GM12801 (cell line): ENCODE results near the gene FLNA.

ENCODE experiments used
- TF ChIP-seq, protein P1 (sequence below): IDR thresholded peaks from one replicate; pipeline ENCODE4 v1.5.1; 2011; ENCODE audit warnings: control low read depth; ENCODE audit not compliant: insufficient read length; ENCODE audit errors: extremely low read depth

Gene FLNA

DNA sequence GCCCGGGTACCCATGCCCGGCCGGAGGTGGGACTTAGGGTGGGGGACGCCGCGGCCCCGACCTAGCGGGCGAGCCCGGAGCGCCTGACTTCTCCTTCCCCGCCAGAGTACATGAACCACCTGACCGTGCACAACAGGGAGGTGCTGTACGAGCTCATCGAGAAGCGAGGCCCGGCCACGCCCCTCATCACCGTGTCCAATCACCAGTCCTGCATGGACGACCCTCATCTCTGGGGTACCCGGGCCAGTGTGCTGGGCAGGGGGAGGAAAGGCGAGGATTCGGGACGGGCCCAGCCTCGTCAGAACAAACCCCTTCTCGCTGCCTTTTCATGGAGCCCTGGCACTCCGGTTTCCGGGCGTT is 37.5 kb upstream of the FLNA start:
- TF ChIP-seq, protein P1, sequence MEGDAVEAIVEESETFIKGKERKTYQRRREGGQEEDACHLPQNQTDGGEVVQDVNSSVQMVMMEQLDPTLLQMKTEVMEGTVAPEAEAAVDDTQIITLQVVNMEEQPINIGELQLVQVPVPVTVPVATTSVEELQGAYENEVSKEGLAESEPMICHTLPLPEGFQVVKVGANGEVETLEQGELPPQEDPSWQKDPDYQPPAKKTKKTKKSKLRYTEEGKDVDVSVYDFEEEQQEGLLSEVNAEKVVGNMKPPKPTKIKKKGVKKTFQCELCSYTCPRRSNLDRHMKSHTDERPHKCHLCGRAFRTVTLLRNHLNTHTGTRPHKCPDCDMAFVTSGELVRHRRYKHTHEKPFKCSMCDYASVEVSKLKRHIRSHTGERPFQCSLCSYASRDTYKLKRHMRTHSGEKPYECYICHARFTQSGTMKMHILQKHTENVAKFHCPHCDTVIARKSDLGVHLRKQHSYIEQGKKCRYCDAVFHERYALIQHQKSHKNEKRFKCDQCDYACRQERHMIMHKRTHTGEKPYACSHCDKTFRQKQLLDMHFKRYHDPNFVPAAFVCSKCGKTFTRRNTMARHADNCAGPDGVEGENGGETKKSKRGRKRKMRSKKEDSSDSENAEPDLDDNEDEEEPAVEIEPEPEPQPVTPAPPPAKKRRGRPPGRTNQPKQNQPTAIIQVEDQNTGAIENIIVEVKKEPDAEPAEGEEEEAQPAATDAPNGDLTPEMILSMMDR: no peak

DNA sequence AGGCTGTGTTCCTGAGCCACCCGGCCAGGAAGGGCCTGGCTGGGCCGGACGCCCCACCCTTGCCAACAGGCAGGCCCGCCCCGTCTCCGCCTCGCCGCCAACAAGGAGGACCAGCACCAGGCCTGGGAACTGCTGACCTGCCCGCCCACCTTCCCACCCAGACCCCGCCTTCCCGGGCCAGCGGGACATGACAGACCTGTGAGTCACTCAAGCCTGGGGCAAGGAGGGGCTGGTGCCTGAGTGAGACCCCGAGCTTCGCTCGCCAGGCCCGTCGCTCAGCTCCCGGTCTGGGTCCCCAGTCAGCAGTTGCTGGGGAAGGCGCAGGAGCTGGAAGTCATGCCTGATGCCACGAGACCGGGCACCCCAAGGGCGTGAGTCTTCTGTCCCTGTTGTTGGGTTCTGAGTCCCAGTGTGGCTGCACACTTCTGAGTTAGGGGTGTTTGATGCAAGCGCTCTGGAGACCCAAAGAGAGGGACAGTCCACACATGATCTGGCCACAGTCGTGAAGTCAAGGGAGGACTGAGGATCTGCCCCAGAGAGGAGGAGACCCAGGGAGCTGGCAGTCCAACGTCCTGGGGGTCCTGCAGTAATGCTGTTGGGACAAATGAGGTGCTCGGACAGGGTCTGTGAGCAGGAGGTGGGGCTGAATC is 34.9 kb upstream of the FLNA start, which contains the start of gene DNASE1L1:
DNASE1L1 (minus strand) TSS at position 33 of the 650 bp plus-strand sequence. CDS start 3,686 bp downstream, outside the sequence.
- TF ChIP-seq, protein P1: no peak

DNA sequence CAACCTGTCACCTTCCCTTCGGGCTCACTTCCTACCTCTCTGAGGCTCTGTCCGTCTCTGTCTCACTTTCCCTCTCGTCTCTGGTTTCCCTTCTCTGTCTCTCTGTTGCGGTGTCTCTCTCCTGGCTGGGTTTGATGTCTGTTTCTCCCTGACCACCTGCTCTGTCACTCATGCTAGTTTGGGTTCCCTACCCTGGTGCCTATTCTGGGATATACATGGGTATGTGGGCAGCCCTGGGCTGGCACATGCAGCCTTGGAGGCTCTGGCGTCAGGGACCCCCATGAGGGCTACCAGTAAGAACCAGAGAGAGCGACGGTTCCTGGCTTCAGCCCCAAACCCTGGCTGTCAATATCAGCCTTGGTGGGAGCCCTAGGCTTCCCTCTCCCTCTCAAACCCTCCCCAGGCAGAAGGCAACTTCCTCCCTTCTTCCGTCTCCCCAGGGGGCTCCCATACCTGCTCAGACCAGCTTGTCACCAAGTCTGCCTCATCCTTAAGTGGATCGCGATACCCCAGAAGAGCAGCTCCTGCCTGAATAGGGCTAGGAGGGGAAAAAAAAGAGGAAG is 34.3 kb upstream of the FLNA start:
- TF ChIP-seq, protein P1: no peak

DNA sequence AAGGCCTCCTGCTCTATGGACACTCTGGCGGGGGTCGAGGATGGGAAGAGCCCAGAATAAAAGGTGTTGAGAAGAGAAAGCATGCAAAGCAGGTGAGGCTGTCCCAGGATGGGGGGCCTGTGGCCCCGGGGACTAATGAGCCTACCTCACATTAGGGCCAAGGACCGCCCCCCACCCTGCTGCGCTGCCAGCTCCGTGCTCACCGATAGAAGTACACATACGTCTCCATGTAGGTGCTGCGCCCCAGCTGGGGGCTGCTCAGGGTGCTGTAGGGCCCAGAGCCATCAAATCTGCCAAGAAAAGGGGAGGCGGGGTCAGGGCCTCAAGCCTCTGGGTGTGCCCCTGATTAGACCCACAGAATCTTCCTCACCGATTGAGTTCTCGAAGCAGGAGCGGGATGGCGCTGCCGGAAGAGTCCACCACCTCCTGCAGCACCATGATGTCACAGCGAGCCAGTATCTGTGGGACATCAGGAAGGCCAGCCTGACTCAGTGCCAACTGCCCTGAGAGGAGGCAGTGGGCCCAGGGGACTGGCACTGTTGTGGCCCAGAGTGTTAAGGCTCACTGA is 30.3 kb upstream of the FLNA start:
- TF ChIP-seq, protein P1: no peak

DNA sequence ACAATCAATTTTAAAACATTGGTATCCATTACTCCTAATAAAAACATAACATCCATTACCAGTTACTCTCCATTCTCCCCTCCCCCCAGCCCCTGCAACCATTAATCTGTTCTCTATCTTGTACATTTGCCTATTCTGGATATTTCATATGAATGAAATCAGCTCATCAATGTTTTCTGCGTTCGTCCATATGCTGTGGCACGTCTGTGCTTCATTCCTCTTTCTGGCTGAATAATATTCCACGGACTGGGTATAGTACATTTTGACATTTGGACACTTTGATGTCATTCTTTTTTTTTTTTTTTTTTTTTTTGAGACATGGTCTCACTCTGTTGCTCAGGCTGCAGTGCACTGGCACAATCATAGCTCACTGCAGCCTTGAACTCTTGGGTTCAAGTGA is 29.4 kb upstream of the FLNA start:
- TF ChIP-seq, protein P1: no peak

DNA sequence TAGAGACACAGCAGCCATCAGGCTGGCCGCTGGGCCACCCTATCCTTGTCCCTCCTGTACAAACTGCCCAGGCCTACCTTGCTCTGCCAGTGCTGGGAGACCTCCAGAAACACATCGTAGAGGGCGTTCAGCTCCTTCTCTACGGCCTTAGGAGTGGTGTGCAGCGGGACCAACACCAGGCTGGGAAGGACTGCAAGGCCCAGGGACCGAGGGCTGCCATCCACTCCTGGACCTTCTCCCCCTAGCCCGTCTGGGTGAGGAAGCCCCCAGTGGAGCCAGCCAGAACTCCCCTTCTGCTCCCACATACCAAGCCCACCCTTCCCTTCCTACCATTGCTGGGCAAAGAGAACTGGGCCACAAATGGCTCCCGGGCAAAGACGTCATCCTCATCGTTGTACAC is 28.8 kb upstream of the FLNA start:
- TF ChIP-seq, protein P1: no peak

DNA sequence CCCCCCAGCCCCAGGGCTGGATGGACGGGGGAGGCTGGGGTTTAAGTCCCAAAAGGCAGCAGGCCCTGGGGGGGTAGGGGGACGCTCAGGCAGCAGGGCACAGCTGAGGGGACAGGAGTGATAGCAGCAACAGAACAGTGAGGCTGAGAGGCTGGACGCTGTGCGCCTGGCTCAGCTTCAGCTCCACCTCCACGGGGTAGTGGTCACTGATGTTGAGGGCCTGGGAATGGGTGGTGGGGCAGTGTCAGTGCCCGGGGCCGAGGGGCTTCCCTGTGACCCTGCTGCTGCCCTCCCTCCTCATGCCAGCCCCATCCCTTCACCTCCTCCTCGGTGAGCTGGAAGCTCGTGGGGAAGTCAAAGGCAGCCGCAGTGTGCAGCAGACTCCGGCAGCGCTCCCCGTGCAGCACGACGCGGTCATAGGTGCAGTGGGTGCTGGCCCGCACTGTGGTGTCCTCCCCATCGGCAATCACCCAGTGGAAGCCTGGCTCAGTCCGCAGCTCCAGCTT is 28.2 kb upstream of the FLNA start:
- TF ChIP-seq, protein P1: no peak
